ENCODE measurements around the gene SKA2.

- TF ChIP-seq CTCF (IDR thresholded peaks at IDR 0.05) (no peak), POLR2A (IDR thresholded peaks at IDR 0.05) (no peak)
Observed at GRCh38 chr17:59193336-59193862, 38.4 kb upstream of the SKA2 start.

All from right lobe of liver (tissue), 4 donors.